Thoracic aorta (tissue), 2 donors: ENCODE data around the gene GFPT2. TPM values are rescaled to one million over a fixed set of nuclear protein-coding genes. Genes with fewer than 3 reads are reported as not detected.

Experiments used
- ATAC-seq: fragments of 150-250 bp; one replicate; pipeline ENCODE4 v1.8.0; 2017; ENCODE audit warnings: low read depth; ENCODE audit not compliant: insufficient number of reproducible peaks, low FRiP score
- DNase-seq: peaks from one replicate; pipeline ENCODE4 v3.0.0-alpha.2; 2020; ENCODE audit warnings: low spot score
- H3K27ac ChIP-seq, 2 donors: fragments of 200-600 bp; sonication (generic); 1 replicate in 1 of 2; 2 replicates in 1 of 2; pipeline ENCODE4 v1.5.1; 2016; ENCODE audit warnings: mild to moderate bottlenecking in 2 of 2, moderate library complexity in 2 of 2
- H3K27me3 ChIP-seq: fragments of 200-600 bp; sonication (generic); replicated peaks from 2 replicates; pipeline ENCODE4 v1.6.0; 2016; ENCODE audit warnings: mild to moderate bottlenecking; ENCODE audit not compliant: insufficient read depth
- H3K36me3 ChIP-seq: fragments of 200-600 bp; sonication (generic); one replicate; pipeline ENCODE4 v1.5.1; 2016
- H3K4me1 ChIP-seq, 2 donors: fragments of 200-600 bp; sonication (generic); 1 replicate in 1 of 2; 2 replicates in 1 of 2; pipeline versions ENCODE4 v1.5.1 to v1.6.0; 2016; ENCODE audit warnings: low read depth in 2 of 2, mild to moderate bottlenecking in 1 of 2; ENCODE audit not compliant: control insufficient read depth in 1 of 2
- H3K4me3 ChIP-seq: fragments of 200-600 bp; sonication (generic); 2 replicates; pipeline ENCODE4 v1.5.1; 2016; ENCODE audit warnings: mild to moderate bottlenecking
- H3K9me3 ChIP-seq: fragments of 200-600 bp; sonication (generic); 2 replicates; pipeline ENCODE4 v1.5.1; 2016
- CTCF ChIP-seq: fragments of 200-600 bp; sonication (generic); IDR thresholded peaks from one replicate; pipeline ENCODE4 v1.5.1; 2019; ENCODE audit warnings: antibody characterized with exemption
- total RNA-seq, 2 donors: library from RNA; depleted of rRNA; stranded (reverse); fragments of >200 nt; gene quantifications; one replicate each; pipeline versions ENCODE4 v1.1.0 to v1.2.3, GENCODE V29; 2016

GFPT2 gene
- total RNA-seq, 2 donors from 2014 or later: 32.1 to 136 TPM

GRCh38 chr5:180373454-180373853, 20.3 kb upstream of the GFPT2 start:
- TF ChIP-seq CTCF: no peak
- ATAC-seq: no peak
- H3K27ac ChIP-seq: no peak overlapping the region
- H3K4me3 ChIP-seq: no peak overlapping the region
- DNase-seq: no peak
- H3K27me3 ChIP-seq: no peaks in the 10 kb centered on the region
- no peaks in the 10 kb centered on the region for H3K36me3 ChIP-seq
- H3K9me3 ChIP-seq: no peaks in the 10 kb centered on the region
- peaks cover 0 to 10% of the 10 kb centered on the region in 2 donors for H3K4me1 ChIP-seq

- DNase-seq (no peak), ATAC-seq (no peak)
- no peaks in the 10 kb centered on the region for H3K36me3 ChIP-seq
- H3K9me3 ChIP-seq: no peaks in the 10 kb centered on the region
- H3K27ac ChIP-seq: no peak overlapping the region
- H3K4me1 ChIP-seq: no peaks in the 10 kb centered on the region
- no peaks in the 10 kb centered on the region for H3K27me3 ChIP-seq
- TF ChIP-seq CTCF: no peak
- H3K4me3 ChIP-seq: no peak overlapping the region
Observed at GRCh38 chr5:180371949-180372348, 18.8 kb upstream of the GFPT2 start.

GRCh38 chr5:180370861-180371641, 17.9 kb upstream of the GFPT2 start:
- no peak for DNase-seq
- H3K4me1 ChIP-seq: no peaks in the 10 kb centered on the region
- no peaks in the 10 kb centered on the region for H3K9me3 ChIP-seq
- TF ChIP-seq CTCF: no peak
- no peaks in the 10 kb centered on the region for H3K27me3 ChIP-seq
- H3K4me3 ChIP-seq: no peak overlapping the region
- H3K27ac ChIP-seq: no peak overlapping the region
- ATAC-seq: no peak
- no peaks in the 10 kb centered on the region for H3K36me3 ChIP-seq

GRCh38 chr5:180367991-180368390, 14.9 kb upstream of the GFPT2 start:
- H3K4me3 ChIP-seq: no peak overlapping the region
- no peaks in the 10 kb centered on the region for H3K27me3 ChIP-seq
- H3K36me3 ChIP-seq: no peaks in the 10 kb centered on the region
- H3K27ac ChIP-seq: no peak overlapping the region
- H3K9me3 ChIP-seq: no peaks in the 10 kb centered on the region
- H3K4me1 ChIP-seq: no peaks in the 10 kb centered on the region
- ATAC-seq: no peak
- TF ChIP-seq CTCF: no peak
- no peak for DNase-seq

- ATAC-seq: no peak
Observed at GRCh38 chr5:180367300-180367699, 14.2 kb upstream of the GFPT2 start.

More at GRCh38 chr5:180367300-180367699, 14.2 kb upstream of the GFPT2 start:
- H3K4me3 ChIP-seq: no peak overlapping the region
- H3K36me3 ChIP-seq: no peaks in the 10 kb centered on the region
- no peaks in the 10 kb centered on the region for H3K9me3 ChIP-seq
- no peak for DNase-seq
- H3K27ac ChIP-seq: no peak overlapping the region
- no peaks in the 10 kb centered on the region for H3K27me3 ChIP-seq
- TF ChIP-seq CTCF: no peak
- no peaks in the 10 kb centered on the region for H3K4me1 ChIP-seq
